Smooth muscle cell of the brain vasculature (primary cell): ENCODE data around the gene MED15.
"Not testable (repeated sequence)": the region's sequence is repeated elsewhere in the genome, so short reads cannot be mapped to it uniquely, and the experiment has no call there.

ENCODE experiments used
- DNase-seq: peaks from one replicate; pipeline ENCODE4 v3.0.0-alpha.2; 2012; ENCODE audit warnings: low read depth, low spot score

The MED15 gene

DNA sequence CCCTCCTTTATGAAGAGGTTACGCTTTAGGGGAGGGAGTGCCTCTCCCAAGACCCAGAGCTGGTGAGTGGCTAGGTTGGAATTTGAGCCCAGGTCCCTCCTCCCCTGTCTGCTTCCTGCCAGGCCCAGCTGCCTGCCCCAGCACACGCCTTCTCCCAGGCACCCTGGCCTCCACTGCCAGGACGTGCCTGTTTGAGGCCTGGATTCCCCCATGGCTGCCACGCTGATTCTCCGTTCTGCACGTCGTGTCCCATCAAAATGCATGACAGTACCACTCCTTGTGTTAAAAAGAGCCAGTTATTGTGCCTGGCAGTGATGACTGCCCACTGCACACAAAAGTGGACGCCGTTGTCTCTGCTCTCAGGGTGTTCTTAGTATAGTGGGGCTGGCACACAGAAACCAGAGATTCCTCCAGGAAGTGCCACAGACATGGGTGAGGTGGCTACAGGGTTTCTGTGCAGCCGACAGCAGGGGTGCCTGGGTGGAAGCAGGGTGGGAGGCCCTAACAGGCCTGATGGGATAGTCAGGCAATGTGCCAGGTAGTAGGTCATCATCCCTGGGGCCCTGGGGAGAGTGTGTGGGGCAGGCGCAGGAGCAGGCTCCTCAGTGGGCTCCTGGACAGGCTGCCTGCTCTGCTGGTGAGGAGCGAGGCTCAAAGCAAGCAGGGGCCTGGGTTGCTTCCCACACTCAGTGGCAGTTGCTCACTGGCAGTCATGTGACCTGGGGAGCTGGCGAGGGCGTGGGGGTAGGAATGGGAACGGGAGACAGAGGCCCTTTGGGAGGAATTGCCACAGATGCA, 24.2 kb downstream of the MED15 start:
- DNase-seq = no peak

DNA sequence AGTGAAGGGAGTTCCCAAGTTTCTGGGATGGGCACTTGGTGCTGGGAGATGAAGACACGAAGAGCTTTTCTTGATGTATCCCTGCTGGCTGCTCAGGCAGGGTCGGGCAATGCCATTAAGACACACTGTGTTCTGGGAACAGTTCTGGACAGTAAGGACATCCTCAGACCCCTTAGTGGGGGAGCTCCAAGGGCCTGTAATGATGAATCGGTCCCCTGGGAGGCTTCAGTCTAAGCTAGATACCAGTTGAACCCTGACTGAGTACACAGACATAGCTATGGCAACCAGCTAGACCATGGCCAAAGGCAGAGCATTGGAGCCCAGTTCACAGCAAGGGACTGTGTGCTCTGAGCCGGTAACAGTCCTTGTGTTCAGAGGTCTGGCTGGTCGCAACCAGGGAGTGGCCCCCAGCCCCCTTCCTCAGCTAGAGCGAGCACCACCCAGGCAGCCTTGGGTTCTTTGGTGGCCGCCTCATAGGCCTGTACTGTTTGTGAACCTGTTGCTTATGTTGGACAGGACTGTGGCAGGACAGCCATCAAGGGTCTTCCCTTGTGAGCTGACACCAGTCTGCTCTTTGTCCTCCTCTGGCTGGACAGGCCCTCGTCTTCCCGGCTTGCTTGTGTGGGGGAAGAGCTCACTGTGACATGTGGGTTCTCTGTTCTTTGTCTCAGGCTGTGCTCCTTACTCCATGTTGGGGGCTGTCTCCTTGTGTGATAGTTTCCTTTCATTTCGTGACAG, 25.0 kb downstream of the MED15 start:
- DNase-seq = no peak

DNA sequence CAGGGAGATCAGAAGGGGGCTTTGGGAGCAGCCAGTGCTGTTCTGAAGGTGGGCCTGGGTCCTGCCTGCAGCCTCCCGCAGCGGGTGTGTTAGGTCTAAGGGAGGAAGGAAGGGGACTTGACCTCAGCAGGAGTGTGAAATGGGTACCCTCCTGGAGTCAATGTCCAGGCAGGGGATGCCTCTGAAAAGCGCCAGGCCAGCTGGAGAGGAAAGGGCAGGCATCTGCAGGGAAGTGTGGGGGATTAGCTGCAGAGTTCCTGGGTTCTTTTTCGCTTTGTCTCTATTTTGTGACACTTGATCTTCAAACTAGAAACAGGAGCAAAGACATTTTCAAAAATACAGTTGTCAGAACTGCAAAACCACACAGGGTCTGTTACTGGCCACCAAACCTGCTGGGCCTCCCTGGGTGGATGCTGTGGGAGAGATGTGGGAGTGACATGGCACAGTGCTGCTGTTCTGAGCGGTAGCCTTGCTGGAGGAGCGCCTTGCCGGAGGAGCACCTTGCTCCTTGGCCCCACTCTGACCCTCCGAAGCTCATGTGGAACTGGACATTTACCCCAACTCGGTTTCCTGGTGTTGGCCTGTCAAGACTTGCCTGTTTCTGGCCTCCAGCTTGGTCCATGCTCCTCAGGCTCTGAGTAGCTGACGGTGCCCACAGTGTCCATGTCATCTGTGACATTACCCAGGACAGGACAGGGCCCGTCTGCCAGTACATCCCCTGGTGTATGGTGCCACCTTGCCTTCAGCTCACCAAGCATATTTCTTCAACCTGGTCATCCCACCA, 25.9 kb downstream of the MED15 start:
- DNase-seq = no peak

DNA sequence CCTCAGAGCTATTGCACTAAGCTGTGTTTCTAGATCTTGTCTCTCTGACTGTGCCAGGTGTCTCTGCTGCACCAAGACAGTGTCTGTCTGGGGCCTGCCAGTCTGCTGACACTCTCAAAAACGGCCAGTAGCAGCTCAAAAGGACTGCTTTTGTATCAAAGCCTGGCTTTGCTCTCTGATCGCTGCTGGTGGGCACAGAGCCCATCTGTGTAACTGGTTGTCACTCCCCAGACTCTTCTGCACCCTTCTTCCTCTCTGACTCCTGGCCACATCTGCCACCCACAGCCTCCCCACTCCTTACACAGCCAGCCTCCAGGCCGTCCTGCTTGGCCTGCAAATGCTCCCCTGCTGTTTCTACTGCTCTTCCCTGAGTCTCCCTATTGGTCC, 26.5 kb downstream of the MED15 start:
- DNase-seq = no peak

DNA sequence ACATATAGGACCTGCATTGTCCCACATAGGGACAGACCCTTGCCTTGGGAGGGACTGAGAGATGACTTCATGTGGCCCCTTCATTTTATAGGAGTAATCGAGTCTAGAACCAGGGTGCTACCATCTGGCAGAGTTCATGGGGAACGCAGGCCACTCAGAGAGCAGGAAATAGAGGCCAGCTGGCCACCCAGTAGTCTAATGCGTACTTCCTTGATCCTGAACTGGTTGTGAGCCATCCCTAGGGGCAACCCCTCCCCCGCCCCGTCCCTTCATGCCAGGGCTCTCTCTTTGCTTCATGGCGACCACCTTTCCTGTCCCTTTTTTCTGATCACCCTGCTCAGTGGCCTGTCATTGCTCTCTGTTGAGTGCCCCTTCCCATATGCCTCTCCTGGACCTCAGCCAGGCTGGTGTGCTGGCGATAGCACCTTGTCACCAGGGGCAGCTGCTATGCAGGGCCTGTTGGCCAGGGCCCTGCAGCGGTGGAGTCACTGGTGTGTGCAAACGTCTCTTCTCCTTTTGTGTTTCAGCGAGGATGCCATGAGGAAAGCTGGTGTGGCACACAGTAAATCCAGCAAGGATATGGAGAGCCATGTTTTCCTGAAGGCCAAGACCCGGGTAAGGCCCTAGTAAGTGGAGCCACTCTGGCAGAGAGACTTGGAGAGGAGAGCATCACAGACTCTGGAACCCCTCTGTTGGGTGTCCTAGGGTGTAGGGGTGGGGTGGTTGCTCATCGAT, 29.3 kb downstream of the MED15 start:
- DNase-seq = no peak

DNA sequence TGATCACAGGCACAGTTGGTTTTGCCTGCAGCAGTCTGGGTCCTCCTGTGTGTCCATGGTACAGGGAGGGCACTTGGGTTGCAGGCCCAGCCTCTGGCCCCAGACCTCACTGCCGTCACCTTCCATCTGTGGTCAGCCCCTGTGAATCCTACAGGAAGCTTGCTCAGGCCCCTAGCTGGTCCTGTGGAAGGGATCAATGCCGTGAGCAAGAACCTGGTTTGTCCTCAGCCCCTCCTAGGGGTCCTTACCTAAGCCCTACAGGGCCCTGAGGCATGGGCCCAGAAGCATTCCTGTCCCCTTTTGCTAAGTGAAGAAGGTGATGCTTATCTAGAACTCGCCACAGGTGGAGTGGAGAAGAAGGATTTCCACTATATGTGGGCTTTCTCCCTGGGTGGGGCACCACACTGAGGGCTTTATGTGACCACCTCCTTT, 29.9 kb downstream of the MED15 start:
- no peak for DNase-seq

DNA sequence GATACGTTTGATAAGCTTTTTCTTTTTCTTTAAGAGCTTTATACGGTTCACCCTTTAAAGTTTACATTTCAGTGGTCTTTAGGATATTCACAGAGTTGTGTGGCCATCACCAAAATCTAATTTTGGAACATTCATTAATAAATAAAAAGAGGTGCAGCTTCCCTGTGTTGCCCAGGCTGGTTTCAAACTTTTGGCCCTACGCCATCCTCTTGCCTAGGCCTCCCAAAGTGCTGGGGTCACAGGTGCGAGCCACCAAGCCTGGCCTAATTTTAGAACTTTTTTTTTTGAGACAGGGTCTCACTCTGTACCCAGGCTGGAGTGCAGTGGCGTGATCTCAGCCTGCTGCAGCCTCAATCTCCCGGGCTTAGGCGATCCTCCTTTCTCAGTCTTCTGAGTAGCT, 30.6 kb downstream of the MED15 start:
- no peak for DNase-seq

DNA sequence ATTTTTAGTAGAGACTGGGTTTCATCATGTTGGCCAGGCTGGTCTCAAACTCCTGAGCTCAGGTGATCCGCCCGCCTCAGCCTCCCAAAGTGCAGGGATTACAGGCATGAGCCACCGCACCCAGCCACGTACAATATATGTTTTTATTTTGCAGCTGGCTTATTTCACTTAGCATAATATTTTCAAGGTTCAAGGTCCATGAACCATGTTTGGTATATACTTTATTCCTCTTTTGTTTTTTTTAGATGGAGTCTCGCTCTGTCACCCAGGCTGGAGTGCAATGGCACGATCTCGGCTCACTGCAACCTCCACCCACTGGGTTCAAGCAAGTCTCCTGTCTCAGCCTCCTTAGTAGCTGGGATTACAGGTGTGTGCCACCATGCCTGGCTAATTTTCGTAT, 31.5 kb downstream of the MED15 start:
- not testable (repeated sequence) for DNase-seq

DNA sequence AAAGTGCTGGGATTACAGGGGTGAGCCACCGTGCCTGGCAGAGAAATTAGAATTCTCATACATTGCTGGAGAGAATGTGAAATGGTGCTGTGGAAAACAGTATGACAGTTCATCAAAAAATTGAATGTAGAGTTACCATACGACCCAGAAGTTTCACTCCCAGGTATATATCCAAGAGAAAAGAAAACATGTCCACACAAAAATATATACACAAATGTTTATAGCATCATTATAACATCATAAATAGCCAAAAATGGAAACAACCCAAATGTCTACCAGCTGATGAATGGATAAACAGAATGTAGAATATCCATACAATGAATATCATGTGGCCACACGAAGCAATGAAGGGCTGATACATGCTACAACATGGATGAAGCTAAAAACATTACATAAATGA, 34.6 kb downstream of the MED15 start:
- DNase-seq = no peak

DNA sequence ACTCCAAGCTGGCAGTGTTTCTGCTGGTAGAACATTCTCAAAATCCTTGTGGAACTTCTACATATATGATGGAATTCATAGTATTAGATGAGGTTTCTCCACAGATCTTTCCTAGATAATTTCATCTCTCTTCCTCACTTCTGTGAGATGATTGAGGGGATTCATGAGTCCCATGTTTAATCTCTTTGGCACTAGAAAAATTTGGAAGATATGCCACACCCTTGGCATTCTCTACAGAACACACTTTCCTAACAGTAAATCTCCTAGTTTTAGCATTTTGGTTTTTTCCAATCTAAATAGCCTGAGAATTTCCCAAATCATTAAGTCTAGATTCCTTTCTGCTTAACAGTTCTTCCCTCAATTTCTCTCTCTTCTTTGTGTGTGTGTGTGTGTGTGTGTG, 35.3 kb downstream of the MED15 start:
- no peak for DNase-seq

DNA sequence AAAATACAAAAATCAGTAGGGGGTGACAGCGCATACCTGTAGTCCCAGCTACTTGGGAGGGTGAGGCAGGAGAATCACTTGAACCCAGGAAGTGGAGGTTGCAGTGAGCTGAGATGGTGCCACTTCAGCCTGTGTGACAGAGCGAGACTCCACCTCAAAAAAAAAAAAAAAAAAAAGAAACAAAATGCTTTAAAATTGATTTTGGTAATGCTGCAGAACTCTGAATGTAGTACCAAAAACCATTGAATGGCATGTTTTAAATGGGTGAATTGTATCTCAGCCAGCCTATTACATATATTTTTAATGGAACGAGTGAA, 37.9 kb downstream of the MED15 start:
- DNase-seq = not testable (repeated sequence)

DNA sequence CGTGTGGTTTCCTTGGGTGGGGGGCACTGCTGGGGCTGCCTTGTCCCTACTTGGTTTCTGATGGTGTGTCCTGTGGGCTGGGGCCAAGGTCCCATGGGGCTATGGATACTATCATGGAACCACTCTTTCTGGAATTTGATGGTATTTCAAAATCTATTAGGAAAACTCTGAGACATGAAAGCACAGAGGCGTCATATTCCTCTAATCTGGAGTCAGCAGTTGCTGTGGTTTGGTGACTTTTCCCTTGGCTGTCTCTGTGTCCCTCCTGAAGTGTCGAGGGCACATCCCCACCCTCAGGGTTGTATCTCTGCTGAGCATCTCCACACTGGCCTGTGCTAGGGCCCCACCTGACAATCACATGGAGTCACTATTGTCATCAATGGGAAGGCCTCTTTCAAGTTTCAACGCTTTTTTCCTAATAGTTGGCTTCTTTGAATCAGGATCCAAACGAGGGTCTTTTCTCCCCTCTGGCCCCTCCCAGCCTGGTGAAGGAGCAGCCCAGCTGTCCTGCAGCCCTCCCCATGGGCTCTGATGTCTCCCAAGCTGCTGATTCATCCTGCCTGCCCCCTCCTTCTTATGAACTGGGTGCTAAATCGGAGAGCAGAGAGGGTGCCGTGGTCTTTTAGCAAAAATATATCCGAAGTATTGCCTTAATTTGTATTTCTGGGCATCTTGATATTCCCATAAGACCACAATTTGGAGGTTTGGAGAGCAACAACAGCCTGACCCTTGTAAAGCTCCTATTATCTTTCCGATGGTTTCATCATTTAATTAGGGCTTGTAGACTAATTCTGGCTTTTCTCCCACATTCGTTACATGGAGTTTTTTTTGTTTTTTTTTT, 38.5 kb downstream of the MED15 start:
- DNase-seq = no peak

DNA sequence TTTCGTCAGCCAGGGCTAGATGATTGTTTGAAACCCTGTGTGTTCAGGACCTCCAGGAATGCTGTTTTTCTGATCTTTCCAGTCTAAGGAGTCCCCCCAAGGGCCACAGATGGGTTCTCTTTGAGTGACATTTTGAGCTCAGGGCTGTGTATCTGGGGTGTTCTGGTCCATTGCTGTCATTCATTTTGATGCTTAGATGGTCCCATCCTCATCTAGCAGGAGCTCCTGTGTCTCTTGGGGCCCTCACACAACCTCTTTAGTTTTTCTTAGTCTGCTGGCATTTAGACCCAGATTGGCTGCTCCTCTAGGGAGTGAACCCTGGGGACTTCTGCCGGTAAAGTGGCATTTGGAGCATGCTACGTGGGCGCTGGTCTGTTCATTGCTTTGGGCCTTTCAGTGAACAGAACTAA, 39.1 kb downstream of the MED15 start:
- DNase-seq = no peak

DNA sequence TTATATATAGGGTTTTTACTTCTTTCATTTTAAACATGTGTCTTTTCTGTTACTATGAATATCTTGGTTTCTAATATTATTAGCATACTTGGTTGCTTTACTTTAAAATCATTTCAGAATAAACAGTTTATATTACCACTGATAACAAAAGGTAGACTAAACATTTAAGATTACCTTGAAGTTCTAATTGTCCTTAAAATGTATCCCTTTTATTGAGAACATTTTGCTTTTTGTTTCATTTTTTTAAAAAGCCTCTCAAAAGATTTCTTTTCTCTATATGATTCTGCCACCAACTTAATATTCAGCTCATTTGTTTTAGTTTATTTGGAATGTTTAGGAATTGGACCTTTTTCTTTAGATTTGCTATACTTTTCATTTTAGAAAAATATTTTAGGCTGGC, 39.6 kb downstream of the MED15 start:
- DNase-seq = no peak

DNA sequence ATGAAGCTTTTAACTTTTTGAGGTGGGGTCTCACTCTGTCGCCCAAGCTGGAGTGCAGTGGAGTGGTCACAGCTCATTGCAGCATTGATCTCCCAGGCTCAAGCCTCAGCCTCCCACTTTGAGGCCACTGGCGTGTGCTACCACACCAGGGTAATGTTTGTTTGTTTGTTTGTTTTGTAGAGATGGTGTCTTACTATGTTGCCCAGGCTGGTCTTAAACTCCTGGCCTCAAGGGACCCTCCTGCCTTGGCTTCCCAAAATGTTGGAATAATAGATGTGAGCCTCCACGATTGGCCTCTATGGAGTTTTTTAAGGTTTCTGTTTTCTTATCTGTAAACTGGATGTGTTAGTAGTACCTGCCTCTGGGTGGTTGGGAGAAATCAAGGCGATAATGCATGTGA, 41.4 kb downstream of the MED15 start:
- DNase-seq = no peak

DNA sequence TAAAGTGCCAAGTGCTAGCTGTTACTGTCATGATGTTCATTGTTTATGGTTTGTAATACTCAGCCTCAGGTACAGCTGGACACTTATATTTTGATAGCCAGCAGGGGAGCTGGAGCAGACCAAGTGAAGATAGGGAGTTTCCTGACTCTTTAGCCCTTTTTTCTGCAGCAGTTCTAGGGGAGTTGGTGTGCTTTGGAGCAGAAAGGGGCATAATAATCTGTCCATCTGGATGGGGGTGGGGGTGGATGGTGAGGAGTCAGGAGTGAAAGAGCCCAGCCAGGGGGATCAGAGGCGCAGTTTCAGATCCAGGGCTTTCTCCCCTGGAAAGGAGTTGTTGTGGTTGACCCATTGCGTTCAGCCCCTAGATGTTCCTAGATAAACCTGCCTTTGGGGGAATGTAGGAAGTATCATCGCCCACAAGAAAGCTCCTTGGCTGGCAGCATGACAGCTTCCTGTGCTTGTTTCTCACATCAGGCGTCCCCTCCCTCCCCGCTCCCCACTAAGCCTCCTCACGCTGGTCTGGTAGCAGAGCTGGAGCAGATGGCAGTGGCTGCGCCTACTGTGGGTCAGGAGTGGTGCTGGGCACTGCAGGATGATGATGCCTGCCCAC, 41.9 kb downstream of the MED15 start:
- DNase-seq = no peak

DNA sequence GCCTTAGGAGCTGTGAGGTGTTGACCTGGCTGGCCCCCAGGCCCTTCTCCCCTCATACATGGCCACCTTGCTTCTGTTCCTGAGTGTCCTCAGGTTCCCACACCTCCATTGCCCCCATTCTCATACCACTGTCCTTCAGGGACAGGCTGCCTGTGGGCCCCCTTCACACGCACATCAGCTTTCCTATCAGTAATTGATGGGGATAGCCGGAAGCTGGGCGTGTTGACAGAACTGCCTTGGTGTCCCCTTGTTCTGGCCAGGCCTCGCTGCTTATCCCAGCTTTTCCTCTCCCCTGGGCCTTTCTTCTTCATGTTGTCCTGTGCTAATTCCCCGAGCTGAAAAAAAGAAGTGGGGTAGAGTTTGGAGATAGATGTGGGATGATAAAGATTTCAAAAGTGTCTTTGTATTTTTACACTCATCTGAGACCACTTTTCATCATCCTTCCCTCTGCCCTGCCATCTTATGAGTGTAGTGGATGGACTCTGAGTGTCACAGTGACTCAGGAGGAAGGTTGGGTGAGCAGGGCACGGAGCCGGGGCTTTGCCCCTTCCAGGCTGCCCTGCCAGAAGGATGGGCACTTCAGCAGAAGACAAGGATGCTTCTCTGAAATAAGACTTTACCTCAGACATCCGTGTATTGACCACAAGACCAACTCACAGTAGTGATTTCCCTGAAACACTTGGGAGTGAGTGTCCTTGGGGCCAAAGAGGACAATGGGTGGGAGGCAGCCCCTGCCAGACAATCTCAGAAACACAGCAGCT, 42.8 kb downstream of the MED15 start:
- DNase-seq = no peak

DNA sequence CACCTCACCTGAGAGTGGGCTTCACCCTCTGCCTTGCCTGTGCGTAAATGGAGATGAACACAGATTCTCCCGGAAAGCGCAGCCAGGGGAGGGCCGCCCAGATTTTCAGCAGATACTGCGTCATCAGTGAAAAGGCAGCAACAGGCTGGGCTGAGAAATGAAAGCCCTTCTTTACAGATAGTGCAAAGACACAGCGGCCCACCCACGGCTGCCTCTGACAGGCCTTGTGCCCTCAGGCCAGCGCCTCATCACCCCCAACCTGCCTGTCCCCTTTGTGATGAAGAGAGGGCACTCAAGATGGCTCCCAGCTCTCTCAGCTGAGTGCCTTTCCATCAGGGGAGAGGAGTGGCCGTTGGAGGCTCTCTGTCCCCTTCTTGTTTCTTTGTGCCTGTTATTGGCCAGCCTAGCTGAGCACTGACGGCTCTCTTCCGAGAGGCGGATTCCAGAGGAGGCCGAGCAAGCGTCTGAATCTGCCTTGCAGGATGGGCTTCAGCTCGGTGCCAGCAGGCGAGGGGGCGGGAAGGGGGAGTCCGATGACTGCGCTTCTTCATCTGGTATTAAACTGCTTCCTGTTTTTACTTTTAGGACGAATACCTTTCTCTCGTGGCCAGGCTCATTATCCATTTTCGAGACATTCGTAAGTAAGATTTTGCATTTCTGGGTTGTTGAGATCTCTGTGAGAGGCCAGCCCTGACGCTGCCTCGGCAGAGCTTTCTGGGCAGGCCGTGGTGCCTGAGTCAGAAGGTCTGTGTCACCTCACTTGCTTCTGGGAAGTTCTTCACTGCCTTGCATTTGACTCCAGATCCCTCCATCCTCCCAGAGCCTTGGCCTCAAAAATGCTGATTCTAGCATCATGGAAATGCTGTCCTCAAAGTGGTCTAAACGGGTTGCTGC, 43.7 kb downstream of the MED15 start:
- DNase-seq = no peak
